ENCODE results near the gene ZNF521.

Gene ZNF521

DNA sequence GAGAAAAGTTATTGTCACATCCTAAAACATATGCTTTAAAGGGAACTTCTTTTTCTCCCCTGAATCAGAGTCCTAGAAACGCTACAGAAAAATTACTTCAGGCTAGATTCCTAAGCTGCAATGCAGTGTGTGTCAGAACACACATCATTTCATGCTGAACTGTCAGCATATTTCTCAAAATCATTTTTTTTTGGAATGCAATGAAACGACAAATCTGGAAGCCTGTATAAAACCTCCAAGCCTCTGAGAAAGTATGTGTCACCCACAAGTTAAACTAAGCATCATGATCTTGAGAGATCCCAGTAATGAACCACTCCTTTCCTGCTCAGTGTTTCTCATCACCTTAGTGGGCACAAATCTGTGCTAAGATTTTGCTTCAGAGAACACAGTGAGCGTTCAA, 276.2 kb downstream of the ZNF521 start:
- no peak for DNase-seq (ENCODE audit: low spot score)

GRCh38 chr18:25075331-25075730, 276.6 kb downstream of the ZNF521 start:
- no peak for DNase-seq (ENCODE audit: low spot score)

DNA sequence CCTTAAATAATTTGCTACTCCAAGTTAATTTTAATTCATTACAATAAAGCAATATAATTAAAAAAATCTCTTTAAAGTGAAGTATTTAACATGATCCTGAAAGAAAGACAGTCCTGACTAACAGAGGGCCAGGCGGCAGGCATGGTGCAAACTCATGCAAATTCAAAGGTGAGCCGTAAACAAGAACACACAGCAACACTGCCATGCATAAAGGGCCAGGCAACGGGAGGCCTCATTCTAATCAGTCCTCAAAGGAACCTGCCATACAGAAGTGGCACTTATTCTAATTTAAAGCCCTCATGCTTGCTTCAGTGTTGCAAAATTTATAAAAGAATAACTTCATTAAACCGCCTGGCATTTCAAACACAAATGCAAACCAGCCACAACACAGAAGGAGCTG, 277.0 kb downstream of the ZNF521 start:
- no peak for DNase-seq (ENCODE audit: low spot score)

- DNase-seq (ENCODE audit: low spot score), result no peak
Observed at GRCh38 chr18:25072205-25072604, 279.8 kb downstream of the ZNF521 start.

- DNase-seq (ENCODE audit: low spot score), result no peak
Observed at GRCh38 chr18:25067275-25068025, 284.5 kb downstream of the ZNF521 start.

DNA sequence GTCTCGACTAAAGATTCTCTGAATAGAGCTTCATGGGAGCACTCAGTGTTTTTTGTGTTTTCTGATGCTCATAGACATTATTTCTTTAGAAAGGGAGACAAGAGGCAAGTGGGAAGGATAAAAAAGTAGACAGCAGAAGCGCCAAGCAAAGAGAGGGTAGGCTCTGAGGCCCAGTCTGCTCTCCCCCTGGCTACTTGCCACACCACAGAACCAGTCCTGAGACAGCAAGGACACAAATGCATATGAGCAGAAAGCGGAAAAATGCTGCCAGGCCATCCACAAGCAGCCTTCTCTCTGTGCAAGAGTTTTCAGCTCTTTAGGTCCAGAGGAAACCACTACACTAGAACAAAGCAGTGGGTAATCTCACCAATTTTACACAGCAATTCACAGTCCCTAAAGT, 285.4 kb downstream of the ZNF521 start:
- DNase-seq (ENCODE audit: low spot score), result no peak

GRCh38 chr18:25062720-25063119, 289.2 kb downstream of the ZNF521 start:
- DNase-seq (ENCODE audit: low spot score), result no peak

DNA sequence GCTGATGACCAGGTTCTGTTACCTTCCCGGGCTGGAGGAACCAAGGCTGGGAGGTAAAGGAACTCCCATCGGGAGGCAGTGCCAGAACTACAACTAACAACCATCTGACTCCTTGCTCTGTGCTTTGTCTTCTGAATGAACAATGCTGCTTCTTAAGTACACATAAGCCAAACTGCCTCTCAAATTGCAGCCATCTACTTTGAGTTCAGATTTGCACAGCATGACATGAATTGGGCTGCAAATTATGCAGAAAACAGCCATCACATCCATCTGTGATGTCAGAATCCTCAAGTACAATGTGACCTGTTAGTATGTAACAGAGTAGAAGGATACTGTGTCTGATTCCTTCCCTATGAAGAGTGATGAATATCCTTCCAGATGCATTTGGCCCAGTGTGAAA, 290.6 kb downstream of the ZNF521 start:
- DNase-seq (ENCODE audit: low spot score), result no peak

- no peak for DNase-seq (ENCODE audit: low spot score)
Observed at GRCh38 chr18:25058521-25058920, 293.4 kb downstream of the ZNF521 start.

GRCh38 chr18:25057491-25058050, 294.4 kb downstream of the ZNF521 start:
- DNase-seq (ENCODE audit: low spot score), result no peak

- no peak for DNase-seq (ENCODE audit: low spot score)
Observed at GRCh38 chr18:25056429-25056828, 295.5 kb downstream of the ZNF521 start.

- no peak for DNase-seq (ENCODE audit: low spot score)
Observed at GRCh38 chr18:25055076-25055475, 296.9 kb downstream of the ZNF521 start.

DNA sequence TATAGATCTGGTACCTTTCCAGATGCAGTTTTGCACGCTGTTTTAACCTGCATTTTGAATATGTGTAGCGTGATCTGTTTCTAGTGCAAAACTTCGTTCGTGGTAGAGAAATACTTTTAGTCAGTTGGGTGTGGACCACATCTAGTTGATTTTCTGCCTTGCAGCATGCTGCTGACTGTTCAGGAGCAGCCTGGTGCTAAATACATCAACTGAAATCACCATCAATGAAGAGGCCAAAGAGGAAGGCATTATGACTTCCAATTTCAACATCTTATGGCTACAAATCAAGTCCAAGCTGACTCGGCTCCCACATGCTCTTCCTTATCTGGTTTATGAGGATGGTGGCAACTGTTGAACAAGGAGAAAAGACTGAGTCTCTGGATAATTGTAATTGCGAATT, 298.5 kb downstream of the ZNF521 start:
- DNase-seq (ENCODE audit: low spot score), result no peak

DNA sequence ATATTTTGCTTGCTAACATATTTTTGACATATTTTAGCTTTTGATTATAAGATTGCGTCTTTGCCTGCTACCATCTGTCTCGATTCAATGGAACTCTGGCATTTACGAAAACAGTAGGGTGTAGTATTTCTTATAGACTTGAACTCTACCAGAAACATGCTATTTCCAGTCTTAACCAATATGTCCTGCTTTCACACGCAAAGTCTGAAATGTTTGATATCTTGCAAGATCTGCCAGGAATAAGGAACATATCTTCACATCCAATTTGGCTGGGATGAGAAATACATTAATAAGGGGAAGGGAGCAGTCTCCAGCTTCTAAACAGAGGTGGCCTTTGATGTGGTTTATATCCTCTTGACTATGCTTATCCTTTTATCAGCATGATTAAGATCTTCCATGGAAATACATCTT, 299.4 kb downstream of the ZNF521 start:
- DNase-seq (ENCODE audit: low spot score), result no peak

DNA sequence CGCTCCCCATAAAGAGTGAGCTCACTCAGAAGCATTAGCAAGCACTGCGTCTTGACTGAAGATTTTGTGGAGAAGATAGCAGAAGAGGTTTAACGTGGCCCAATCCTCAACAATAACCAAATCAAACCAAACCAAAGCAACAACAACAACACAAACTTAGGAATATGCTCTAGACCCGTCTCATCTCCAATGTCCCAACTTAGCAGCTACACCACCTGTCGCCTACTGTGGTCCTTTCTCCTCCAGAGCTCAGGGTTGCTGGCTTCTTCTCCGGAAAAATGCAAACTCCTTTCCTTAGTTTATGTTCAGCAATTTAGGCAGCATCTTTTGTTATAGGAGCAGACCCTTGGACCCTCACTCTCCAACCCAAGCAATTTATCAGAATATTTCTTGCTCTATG, 301.4 kb downstream of the ZNF521 start:
- no peak for DNase-seq (ENCODE audit: low spot score)

- no peak for DNase-seq (ENCODE audit: low spot score)
Observed at GRCh38 chr18:25047983-25048382, 304.0 kb downstream of the ZNF521 start.

GRCh38 chr18:25047421-25047820, 304.5 kb downstream of the ZNF521 start:
- no peak for DNase-seq (ENCODE audit: low spot score)

- DNase-seq (ENCODE audit: low spot score), result no peak
Observed at GRCh38 chr18:25044694-25045093, 307.3 kb downstream of the ZNF521 start.

GRCh38 chr18:25043104-25043503, 308.9 kb downstream of the ZNF521 start:
- DNase-seq (ENCODE audit: low spot score), result no peak

DNA sequence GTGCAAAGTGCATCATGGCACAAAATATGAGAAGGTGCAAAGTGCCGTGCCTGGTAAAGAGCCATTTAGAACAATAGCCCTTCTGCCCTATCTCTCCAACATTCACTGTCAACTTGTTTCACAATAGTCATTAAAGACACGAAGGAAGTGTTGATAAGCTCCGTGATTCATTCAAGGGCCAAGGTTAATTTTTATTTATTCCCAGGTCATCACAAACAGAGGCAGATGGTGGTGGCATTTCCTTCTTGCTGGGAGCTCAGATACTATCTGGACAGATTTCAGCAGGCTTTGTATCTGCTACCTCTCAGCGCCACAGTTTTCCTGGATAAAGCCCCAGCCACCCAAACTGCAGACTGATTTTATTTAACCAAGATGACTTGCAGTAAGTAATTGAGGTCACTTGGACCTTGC, 309.3 kb downstream of the ZNF521 start:
- DNase-seq (ENCODE audit: low spot score), result no peak

GRCh38 chr18:25039781-25040180, 312.2 kb downstream of the ZNF521 start:
- no peak for DNase-seq (ENCODE audit: low spot score)

DNA sequence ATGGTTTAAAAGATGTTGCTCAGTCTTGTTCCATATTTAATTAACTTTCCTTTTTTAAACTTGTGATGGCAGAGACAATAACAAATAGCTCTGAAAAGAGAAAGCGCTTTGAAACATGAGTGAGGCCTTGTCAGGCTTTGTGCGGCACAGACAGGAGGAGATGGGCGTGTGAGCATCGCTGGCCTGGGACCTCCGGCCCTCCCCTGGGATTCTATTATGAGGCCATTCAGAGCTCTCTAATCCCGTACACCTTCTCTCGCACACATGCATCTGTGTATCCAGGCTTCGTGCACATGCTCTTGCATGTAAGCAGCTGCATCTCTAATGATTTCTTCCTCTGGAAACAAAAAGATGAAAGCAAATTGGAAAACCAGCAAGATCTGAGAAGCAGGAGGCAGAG, 313.7 kb downstream of the ZNF521 start:
- no peak for DNase-seq (ENCODE audit: low spot score)

GRCh38 chr18:25033747-25034471, 318.1 kb downstream of the ZNF521 start:
- DNase-seq (ENCODE audit: low spot score), result no peak
